OCI-LY7 (cell line): ENCODE measurements around the gene CAPN8. TPM values are rescaled to one million over a fixed set of nuclear protein-coding genes. Genes with fewer than 3 reads are reported as not detected.

Experiments
- BruUV-seq: library from RNA; stranded (reverse); fragments of 400-500 nt; replicated peaks from 2 replicates; lab custom pipeline; 2021; lab: Mats Ljungman, UMichigan
- CTCF ChIA-PET: fragments of 300-600 bp; sonication (Branson Sonifier 250); formaldehyde crosslinking; loops from one replicate; lab custom pipeline; 2022; ENCODE audit warnings: antibody characterized with exemption; ENCODE audit not compliant: unreplicated experiment; lab: Charles Lee
- POLR2A ChIA-PET: fragments of 300-600 bp; sonication (Branson Sonifier 250); formaldehyde crosslinking; loops from one replicate; lab custom pipeline; 2022; ENCODE audit warnings: antibody characterized with exemption; lab: Charles Lee
- DNase-seq: peaks from one replicate; pipeline ENCODE4 v3.0.0-alpha.2; 2015; ENCODE audit warnings: low spot score
- H2AFZ ChIP-seq: fragments of 200-600 bp; sonication (generic), shearing (Covaris generic); 2 replicates; pipeline ENCODE4 v1.6.1; 2014; ENCODE audit warnings: mild to moderate bottlenecking, antibody characterized with exemption, low read length, moderate library complexity
- H3K27ac ChIP-seq: fragments of 200-600 bp; sonication (generic); 2 replicates; pipeline ENCODE4 v1.5.1; 2014; ENCODE audit warnings: mixed run types, low read depth, mild to moderate bottlenecking, moderate library complexity, low read length, inconsistent platforms; ENCODE audit not compliant: poor library complexity, severe bottlenecking
- H3K36me3 ChIP-seq: fragments of 200-600 bp; sonication (generic); 2 replicates; pipeline ENCODE4 v1.6.1; 2014; ENCODE audit warnings: mild to moderate bottlenecking, antibody characterized with exemption, low read length, moderate library complexity, mixed read lengths; ENCODE audit not compliant: insufficient read depth
- H3K4me1 ChIP-seq: fragments of 200-600 bp; sonication (generic); 2 replicates; pipeline ENCODE4 v1.5.1; 2014; ENCODE audit warnings: mild to moderate bottlenecking, low read length; ENCODE audit not compliant: insufficient read depth, poor library complexity, severe bottlenecking
- H3K4me2 ChIP-seq: fragments of 200-600 bp; sonication (generic); 2 replicates; pipeline ENCODE4 v1.6.1; 2014; ENCODE audit warnings: mild to moderate bottlenecking, low read length
- H3K4me3 ChIP-seq: fragments of 200-600 bp; sonication (generic); 2 replicates; pipeline ENCODE4 v1.5.1; 2014; ENCODE audit warnings: mild to moderate bottlenecking, low read depth, low read length; ENCODE audit not compliant: poor library complexity, severe bottlenecking
- H3K79me2 ChIP-seq: fragments of 200-600 bp; sonication (generic); 2 replicates; pipeline ENCODE4 v1.6.1; 2016; ENCODE audit warnings: low read depth, mild to moderate bottlenecking, low read length, moderate library complexity, mixed read lengths; ENCODE audit not compliant: insufficient read depth
- H3K9me2 ChIP-seq: fragments of 200-600 bp; sonication (generic); 2 replicates; pipeline ENCODE4 v1.6.1; 2016; ENCODE audit warnings: mild to moderate bottlenecking, low read length, mixed read lengths; ENCODE audit not compliant: insufficient read depth
- H3K9me3 ChIP-seq: fragments of 200-600 bp; sonication (generic); 2 replicates; pipeline ENCODE4 v1.6.1; 2014; ENCODE audit warnings: mild to moderate bottlenecking, mixed run types, low read length, mixed read lengths
- H4K20me1 ChIP-seq: fragments of 200-600 bp; sonication (generic); 2 replicates; pipeline ENCODE4 v1.6.1; 2014; ENCODE audit warnings: mild to moderate bottlenecking, antibody characterized with exemption, low read length, moderate library complexity, mixed read lengths; ENCODE audit not compliant: insufficient read depth
- CTCF ChIP-seq: fragments of 200-600 bp; sonication (generic); conservative IDR thresholded peaks from 2 replicates; pipeline ENCODE4 v1.5.1; 2014; ENCODE audit warnings: mild to moderate bottlenecking, antibody characterized with exemption, low read length, moderate library complexity, mixed read lengths
- EZH2phosphoT487 ChIP-seq: fragments of 200-600 bp; sonication (generic); IDR thresholded peaks from 2 replicates; pipeline ENCODE4 v1.6.1; 2018; ENCODE audit warnings: low read depth, borderline replicate concordance, mild to moderate bottlenecking, mixed run types, antibody characterized with exemption, low read length, moderate library complexity, mixed read lengths
- intact Hi-C: fragments of 100-400 bp; cut with micrococcal nuclease; formaldehyde crosslinking; loops from one replicate; pipeline ENCODE4 v1.10.0; 2022; ENCODE audit not compliant: unreplicated experiment
- total RNA-seq, 2 experiments: library from RNA; depleted of rRNA in 1 of 2; stranded (reverse); fragments of >200 nt in 1 of 2; shearing (Covaris generic) in 1 of 2; gene quantifications; 2 replicates each; pipeline ENCODE4 v1.2.3, GENCODE V29; 2014 to 2022

Gene CAPN8
- total RNA-seq, 2 experiments from 2014 or later = not detected

GRCh38 chr1:223557130-223557475 lies 108.4 kb downstream of the CAPN8 start:
- Histone ChIP-seq H4K20me1 (no peaks in the 10 kb centered on the region), H3K79me2 (no peaks in the 10 kb centered on the region), H3K4me2 (no peak overlapping the region), H3K4me3 (no peak overlapping the region), H3K4me1 (no peaks in the 10 kb centered on the region), H3K27ac (no peak overlapping the region), H3K9me2 (no peaks in the 10 kb centered on the region), H2AFZ (no peak overlapping the region), H3K9me3 (no peaks in the 10 kb centered on the region), H3K36me3 (no peaks in the 10 kb centered on the region)
- TF ChIP-seq CTCF (peak; percentile 28; the same call in 1 of the 2 replicates), EZH2phosphoT487 (no peak)
- POLR2A ChIA-PET = interaction anchor here (0.8 kb wide), 1 partner anchor 55 kb away, joined by 3 read pairs; no protein-coding TSS in a partner anchor
- CTCF ChIA-PET = interaction anchor here (1.3 kb wide), 1 partner anchor 55 kb away, joined by 3 read pairs; no protein-coding TSS in a partner anchor
- DNase-seq = no peak
- BruUV-seq = no TSS peak
- intact Hi-C loops = no loop called here

- peak; percentile 18 for DNase-seq
- Histone ChIP-seq H3K9me3 (no peaks in the 10 kb centered on the region), H3K27ac (no peak overlapping the region), H3K36me3 (no peaks in the 10 kb centered on the region), H3K4me1 (no peaks in the 10 kb centered on the region), H3K79me2 (no peaks in the 10 kb centered on the region), H4K20me1 (no peaks in the 10 kb centered on the region), H3K4me3 (no peak overlapping the region), H3K4me2 (no peak overlapping the region), H3K9me2 (no peaks in the 10 kb centered on the region), H2AFZ (no peak overlapping the region)
- TF ChIP-seq CTCF (peak; percentile 75), EZH2phosphoT487 (no peak)
- ChIA-PET POLR2A (interaction anchor here (0.8 kb wide), 1 partner anchor 55 kb away, joined by 3 read pairs; no protein-coding TSS in a partner anchor), CTCF (interaction anchor here (1.3 kb wide), 1 partner anchor 55 kb away, joined by 3 read pairs; no protein-coding TSS in a partner anchor)
- no TSS peak for BruUV-seq
- intact Hi-C loops = no loop called here
These were observed 108.9 kb downstream of the CAPN8 start for GRCh38 chr1:223556414-223557129.

- Histone ChIP-seq H3K9me3 (no peaks in the 10 kb centered on the region), H3K27ac (no peak overlapping the region), H2AFZ (no peak overlapping the region), H3K4me1 (no peaks in the 10 kb centered on the region), H3K4me2 (no peak overlapping the region), H4K20me1 (no peaks in the 10 kb centered on the region), H3K36me3 (no peaks in the 10 kb centered on the region), H3K79me2 (no peaks in the 10 kb centered on the region), H3K9me2 (no peaks in the 10 kb centered on the region), H3K4me3 (no peak overlapping the region)
- CTCF ChIA-PET = no interaction called here
- POLR2A ChIA-PET = interaction anchor here (1.0 kb wide), 1 partner anchor 35 kb away, joined by 3 read pairs; no protein-coding TSS in a partner anchor
- intact Hi-C loops = no loop called here
- no peak for DNase-seq
- no TSS peak for BruUV-seq
- no peak for TF ChIP-seq EZH2phosphoT487
- no peak for TF ChIP-seq CTCF
These were observed 111.5 kb downstream of the CAPN8 start for GRCh38 chr1:223553957-223554356.
